ENCODE measurements around the gene SOX2. TPM values are rescaled to one million over a fixed set of nuclear protein-coding genes. Genes with fewer than 3 reads are reported as not detected.
A peak's percentile ranks its signal among the peaks of the same experiment; 100 is the strongest.

The SOX2 gene
- total and polyA plus RNA-seq, 4 donors = 82.5 to 294 (median 162) TPM

- Histone ChIP-seq H3K27me3 (ENCODE audit: control insufficient read depth, insufficient read depth, low read length) (peaks cover 80% of the 10 kb centered on the region), H3K9me3 (ENCODE audit: control insufficient read depth, insufficient read depth, low read length) (no peaks in the 10 kb centered on the region), H3K27ac (ENCODE audit: low read depth, low read length) (peak overlapping the region; percentile 88), H3K4me3 (ENCODE audit: low read depth, low read length) (peak overlapping the region; percentile 59), H3K4me1 (ENCODE audit: control insufficient read depth, insufficient read depth, low read length) (peaks cover 46% of the 10 kb centered on the region), H3K36me3 (ENCODE audit: control insufficient read depth, insufficient read depth, low read length) (peaks cover 6% of the 10 kb centered on the region)
- WGBS (ENCODE audit: insufficient coverage) = 4% methylated on average over 21 of the region's 24 CpGs
- DNase-seq (ENCODE audit: low read depth in 4 of 6, low spot score in 6 of 6) = peak in 3 of 6 donors; percentile 66 to 73 (median 66)
These were observed 15.8 kb downstream of the SOX2 start for GRCh38 chr3:181727341-181728032.

- Histone ChIP-seq H3K27ac (ENCODE audit: low read depth, low read length) (peak overlapping the region; percentile 88), H3K27me3 (ENCODE audit: control insufficient read depth, insufficient read depth, low read length) (peaks cover 68% of the 10 kb centered on the region), H3K4me1 (ENCODE audit: control insufficient read depth, insufficient read depth, low read length) (peaks cover 36% of the 10 kb centered on the region), H3K36me3 (ENCODE audit: control insufficient read depth, insufficient read depth, low read length) (peaks cover 6% of the 10 kb centered on the region), H3K4me3 (ENCODE audit: low read depth, low read length) (peak overlapping the region; percentile 59), H3K9me3 (ENCODE audit: control insufficient read depth, insufficient read depth, low read length) (no peaks in the 10 kb centered on the region)
- peak in 2 of 6 donors; percentile 90 to 91 for DNase-seq (ENCODE audit: low read depth in 4 of 6, low spot score in 6 of 6)
- WGBS (ENCODE audit: insufficient coverage) = 4% methylated on average over 5 of the region's 10 CpGs
These were observed 17.0 kb downstream of the SOX2 start for GRCh38 chr3:181728470-181729340.

- Histone ChIP-seq H3K9me3 (ENCODE audit: control insufficient read depth, insufficient read depth, low read length) (no peaks in the 10 kb centered on the region), H3K27ac (ENCODE audit: low read depth, low read length) (peak overlapping the region; percentile 88), H3K4me1 (ENCODE audit: control insufficient read depth, insufficient read depth, low read length) (peaks cover 30% of the 10 kb centered on the region), H3K4me3 (ENCODE audit: low read depth, low read length) (no peak overlapping the region), H3K27me3 (ENCODE audit: control insufficient read depth, insufficient read depth, low read length) (peaks cover 61% of the 10 kb centered on the region), H3K36me3 (ENCODE audit: control insufficient read depth, insufficient read depth, low read length) (peaks cover 6% of the 10 kb centered on the region)
- peak in 3 of 6 donors; percentile 43 to 74 (median 73) for DNase-seq (ENCODE audit: low read depth in 4 of 6, low spot score in 6 of 6)
- WGBS (ENCODE audit: insufficient coverage) = 11% methylated on average over 5 of the region's 12 CpGs
These were observed 17.7 kb downstream of the SOX2 start for GRCh38 chr3:181729341-181729869.

GRCh38 chr3:181730316-181730715, 18.6 kb downstream of the SOX2 start:
- Histone ChIP-seq H3K4me3 (ENCODE audit: low read depth, low read length) (no peak overlapping the region), H3K36me3 (ENCODE audit: control insufficient read depth, insufficient read depth, low read length) (peaks cover 6% of the 10 kb centered on the region), H3K4me1 (ENCODE audit: control insufficient read depth, insufficient read depth, low read length) (peaks cover 27% of the 10 kb centered on the region), H3K27ac (ENCODE audit: low read depth, low read length) (peak overlapping the region; percentile 88), H3K9me3 (ENCODE audit: control insufficient read depth, insufficient read depth, low read length) (no peaks in the 10 kb centered on the region), H3K27me3 (ENCODE audit: control insufficient read depth, insufficient read depth, low read length) (peaks cover 52% of the 10 kb centered on the region)
- peak in 1 of 6 donors; percentile 22 for DNase-seq (ENCODE audit: low read depth in 4 of 6, low spot score in 6 of 6)
- no CpG with 5 or more reads among the region's 5 CpGs for WGBS (ENCODE audit: insufficient coverage)

- Histone ChIP-seq H3K4me3 (ENCODE audit: low read depth, low read length) (no peak overlapping the region), H3K27me3 (ENCODE audit: control insufficient read depth, insufficient read depth, low read length) (peaks cover 47% of the 10 kb centered on the region), H3K27ac (ENCODE audit: low read depth, low read length) (peak overlapping the region; percentile 88), H3K36me3 (ENCODE audit: control insufficient read depth, insufficient read depth, low read length) (peaks cover 6% of the 10 kb centered on the region), H3K9me3 (ENCODE audit: control insufficient read depth, insufficient read depth, low read length) (no peaks in the 10 kb centered on the region), H3K4me1 (ENCODE audit: control insufficient read depth, insufficient read depth, low read length) (peaks cover 23% of the 10 kb centered on the region)
- no peak for DNase-seq (ENCODE audit: low read depth in 4 of 6, low spot score in 6 of 6)
- WGBS (ENCODE audit: insufficient coverage) = no CpG with 5 or more reads among the region's 1 CpG
These were observed 19.2 kb downstream of the SOX2 start for GRCh38 chr3:181730934-181731333.

- peaks cover 3% of the 10 kb centered on the region for H3K36me3 ChIP-seq (ENCODE audit: control insufficient read depth, insufficient read depth, low read length)
- H3K27me3 ChIP-seq (ENCODE audit: control insufficient read depth, insufficient read depth, low read length) = peaks cover 1% of the 10 kb centered on the region
- no peaks in the 10 kb centered on the region for H3K9me3 ChIP-seq (ENCODE audit: control insufficient read depth, insufficient read depth, low read length)
- WGBS (ENCODE audit: insufficient coverage) = 29% methylated on average over 7 of the region's 7 CpGs
- H3K4me1 ChIP-seq (ENCODE audit: control insufficient read depth, insufficient read depth, low read length) = peaks cover 14% of the 10 kb centered on the region
- H3K4me3 ChIP-seq (ENCODE audit: low read depth, low read length) = no peak overlapping the region
- DNase-seq (ENCODE audit: low read depth in 4 of 6, low spot score in 6 of 6) = peak in 1 of 6 donors; percentile 37
- peak overlapping the region; percentile 67 for H3K27ac ChIP-seq (ENCODE audit: low read depth, low read length)
These were observed 24.2 kb downstream of the SOX2 start for GRCh38 chr3:181735911-181736310.

- no peak for DNase-seq (ENCODE audit: low read depth in 4 of 6, low spot score in 6 of 6)
- Histone ChIP-seq H3K4me1 (ENCODE audit: control insufficient read depth, insufficient read depth, low read length) (peaks cover 15% of the 10 kb centered on the region), H3K27me3 (ENCODE audit: control insufficient read depth, insufficient read depth, low read length) (peaks cover 3% of the 10 kb centered on the region), H3K27ac (ENCODE audit: low read depth, low read length) (no peak overlapping the region), H3K9me3 (ENCODE audit: control insufficient read depth, insufficient read depth, low read length) (no peaks in the 10 kb centered on the region), H3K36me3 (ENCODE audit: control insufficient read depth, insufficient read depth, low read length) (peaks cover 2% of the 10 kb centered on the region), H3K4me3 (ENCODE audit: low read depth, low read length) (no peak overlapping the region)
- WGBS (ENCODE audit: insufficient coverage) = 90% methylated on average over 3 of the region's 5 CpGs
These were observed 26.8 kb downstream of the SOX2 start for GRCh38 chr3:181738551-181738950.

GRCh38 chr3:181739628-181740027, 27.9 kb downstream of the SOX2 start:
- Histone ChIP-seq H3K36me3 (ENCODE audit: control insufficient read depth, insufficient read depth, low read length) (peaks cover 2% of the 10 kb centered on the region), H3K4me1 (ENCODE audit: control insufficient read depth, insufficient read depth, low read length) (peaks cover 15% of the 10 kb centered on the region), H3K4me3 (ENCODE audit: low read depth, low read length) (no peak overlapping the region), H3K27ac (ENCODE audit: low read depth, low read length) (peak overlapping the region; percentile 10), H3K9me3 (ENCODE audit: control insufficient read depth, insufficient read depth, low read length) (no peaks in the 10 kb centered on the region), H3K27me3 (ENCODE audit: control insufficient read depth, insufficient read depth, low read length) (peaks cover 3% of the 10 kb centered on the region)
- WGBS (ENCODE audit: insufficient coverage) = 55% methylated on average over 2 of the region's 4 CpGs
- DNase-seq (ENCODE audit: low read depth in 4 of 6, low spot score in 6 of 6) = peak in 2 of 6 donors; percentile 48 to 58

- no peak overlapping the region for H3K4me3 ChIP-seq (ENCODE audit: low read depth, low read length)
- H3K27me3 ChIP-seq (ENCODE audit: control insufficient read depth, insufficient read depth, low read length) = peaks cover 3% of the 10 kb centered on the region
- DNase-seq (ENCODE audit: low read depth in 4 of 6, low spot score in 6 of 6) = no peak
- H3K9me3 ChIP-seq (ENCODE audit: control insufficient read depth, insufficient read depth, low read length) = no peaks in the 10 kb centered on the region
- H3K27ac ChIP-seq (ENCODE audit: low read depth, low read length) = no peak overlapping the region
- 42% methylated on average over 4 of the region's 6 CpGs for WGBS (ENCODE audit: insufficient coverage)
- peaks cover 9% of the 10 kb centered on the region for H3K4me1 ChIP-seq (ENCODE audit: control insufficient read depth, insufficient read depth, low read length)
- H3K36me3 ChIP-seq (ENCODE audit: control insufficient read depth, insufficient read depth, low read length) = peaks cover 2% of the 10 kb centered on the region
These were observed 29.7 kb downstream of the SOX2 start for GRCh38 chr3:181741417-181741816.

Data from spinal cord (tissue), 10 donors.